Panc1 (cell line): Measurements from ENCODE around the gene TOE1. TPM values are rescaled to one million over a fixed set of nuclear protein-coding genes. Genes with fewer than 3 reads are reported as not detected.

Source experiments
- ATAC-seq: fragments of 200-7000 bp; cut with Tn5 transposase; 2 replicates; pipeline ENCODE4 v1.9.1; 2020; ENCODE audit warnings: mild to moderate bottlenecking, moderate library complexity
- BruUV-seq: library from RNA; stranded (reverse); fragments of 400-500 nt; replicated peaks from 2 replicates; lab custom pipeline; 2021; lab: Mats Ljungman, UMichigan
- CTCF ChIA-PET: fragments of 300-600 bp; sonication (Branson Sonifier 250); formaldehyde crosslinking; loops from one replicate; lab custom pipeline; 2022; ENCODE audit warnings: antibody characterized with exemption; lab: Charles Lee
- POLR2A ChIA-PET: fragments of 300-600 bp; sonication (Branson Sonifier 250); formaldehyde crosslinking; loops from one replicate; lab custom pipeline; 2022; ENCODE audit warnings: antibody characterized with exemption; lab: Charles Lee
- DNase-seq: peaks from one replicate; pipeline ENCODE4 v3.0.0-alpha.2; 2010; ENCODE audit warnings: low read depth, low spot score
- H3K27ac ChIP-seq: 2 replicates; pipeline ENCODE4 v1.5.1; 2011; ENCODE audit warnings: mild to moderate bottlenecking, low read length, inconsistent platforms
- H3K27me3 ChIP-seq: fragments of 200-500 bp; sonication (Bioruptor generic); 2 replicates; pipeline ENCODE4 v1.6.0; 2014; ENCODE audit warnings: low read length, inconsistent platforms; ENCODE audit not compliant: control insufficient read depth, insufficient read depth
- H3K36me3 ChIP-seq: fragments of 200-500 bp; sonication (Bioruptor generic); 2 replicates; pipeline ENCODE4 v1.5.1; 2014; ENCODE audit warnings: inconsistent platforms, mild to moderate bottlenecking, low read length, moderate library complexity; ENCODE audit not compliant: control insufficient read depth, insufficient read depth
- H3K4me1 ChIP-seq: 2 replicates; pipeline ENCODE4 v1.5.1; 2011; ENCODE audit warnings: inconsistent platforms, mild to moderate bottlenecking, low read length, moderate library complexity; ENCODE audit not compliant: control insufficient read depth, insufficient read depth
- H3K4me3 ChIP-seq, 2 experiments: 2 replicates each; pipeline ENCODE4 v1.5.1; 2011 to 2012; ENCODE audit warnings: low read depth in 2 of 2, low read length in 2 of 2, mild to moderate bottlenecking in 2 of 2, inconsistent platforms in 1 of 2, moderate library complexity in 1 of 2
- H3K9me3 ChIP-seq: fragments of 200-500 bp; sonication (Bioruptor generic); 2 replicates; pipeline ENCODE4 v1.5.1; 2014; ENCODE audit warnings: low read depth, mild to moderate bottlenecking, inconsistent platforms, low read length, moderate library complexity; ENCODE audit not compliant: control insufficient read depth, insufficient read depth
- POLR2AphosphoS5 ChIP-seq: IDR thresholded peaks from 2 replicates; pipeline ENCODE4 v1.6.1; 2012; ENCODE audit warnings: mild to moderate bottlenecking, low read depth, low read length, moderate library complexity
- SIN3A ChIP-seq: IDR thresholded peaks from 2 replicates; pipeline ENCODE4 v1.6.1; 2012; ENCODE audit warnings: low read depth, mild to moderate bottlenecking, low read length, moderate library complexity, borderline replicate concordance; ENCODE audit not compliant: insufficient read depth
- TCF7L2 ChIP-seq: IDR thresholded peaks from 2 replicates; pipeline ENCODE4 v1.6.1; 2011; ENCODE audit warnings: mild to moderate bottlenecking, low read depth, low read length, inconsistent platforms
- in situ Hi-C: cut with HindIII; loops from 2 replicates; pipeline ENCODE4 v1.10.0; 2016; ENCODE audit warnings: low sequenced_read_pairs, low pct_unique_long_range_greater_than_20kb
- intact Hi-C: fragments of 100-400 bp; cut with micrococcal nuclease; formaldehyde crosslinking; loops from one replicate; pipeline ENCODE4 v1.10.0; 2022; ENCODE audit not compliant: unreplicated experiment
- total RNA-seq: library from RNA; stranded (reverse); gene quantifications from one replicate; pipeline ENCODE4 v1.2.1, GENCODE V29; 2021; ENCODE audit not compliant: unreplicated experiment
- TF ChIP-seq, protein P1 (sequence below), 2 experiments: IDR thresholded peaks; 2 replicates each; pipeline ENCODE4 v1.6.1; 2011 to 2012; ENCODE audit warnings: low read depth in 2 of 2, control low read depth in 1 of 2, low read length in 1 of 2, mild to moderate bottlenecking in 1 of 2, moderate library complexity in 1 of 2; ENCODE audit not compliant: insufficient read depth in 1 of 2
- TF ChIP-seq, protein P2 (sequence below): fragments of 450-650 bp; IDR thresholded peaks from 2 replicates; pipeline ENCODE4 v1.5.1; 2017; ENCODE audit warnings: mild to moderate bottlenecking

TOE1 gene
- total RNA-seq, 1 experiment from 2014 or later = 14.3 TPM

DNA sequence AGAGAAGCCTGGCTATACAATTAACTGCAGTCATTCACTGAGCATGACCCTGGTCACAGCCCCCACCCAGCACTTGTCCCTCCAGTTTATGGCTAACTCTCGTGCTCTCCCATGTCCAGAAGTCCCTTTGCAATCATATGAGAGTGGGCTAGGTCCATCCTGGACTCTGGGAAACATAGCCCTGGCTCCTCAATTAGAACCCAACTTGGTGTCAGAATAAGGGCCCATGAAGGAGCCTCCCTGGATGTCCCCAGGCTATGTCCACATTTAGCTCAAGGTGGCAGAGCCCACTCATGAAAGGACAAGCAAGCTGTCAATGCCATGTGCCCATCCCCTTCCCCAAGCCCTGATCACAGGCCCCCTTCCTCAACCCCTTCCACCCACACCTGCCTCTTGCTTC, 40.7 kb upstream of the TOE1 start:
- no peak for DNase-seq
- H3K4me1 ChIP-seq = peaks cover 1% of the 10 kb centered on the region; the same call in 1 of the 2 replicates
- H3K36me3 ChIP-seq = no peaks in the 10 kb centered on the region
- no peaks in the 10 kb centered on the region for H3K9me3 ChIP-seq
- no peak overlapping the region for H3K4me3 ChIP-seq
- no peak for ATAC-seq
- in situ Hi-C loops (no loop called here), intact Hi-C loops (loop anchor here (10.0 kb wide), 1 partner anchor 94 kb away; the partner anchor contains the start of gene ZSWIM5)
- no peak overlapping the region for H3K27ac ChIP-seq
- H3K27me3 ChIP-seq = no peaks in the 10 kb centered on the region
- BruUV-seq = no TSS peak
- POLR2A ChIA-PET = no interaction called here
- CTCF ChIA-PET = interaction anchor here (1.6 kb wide), 1 partner anchor 281 kb away, joined by 8 read pairs; no protein-coding TSS in a partner anchor
- TF ChIP-seq TCF7L2 (no peak), SIN3A (no peak), POLR2AphosphoS5 (no peak)
- TF ChIP-seq, protein P1, sequence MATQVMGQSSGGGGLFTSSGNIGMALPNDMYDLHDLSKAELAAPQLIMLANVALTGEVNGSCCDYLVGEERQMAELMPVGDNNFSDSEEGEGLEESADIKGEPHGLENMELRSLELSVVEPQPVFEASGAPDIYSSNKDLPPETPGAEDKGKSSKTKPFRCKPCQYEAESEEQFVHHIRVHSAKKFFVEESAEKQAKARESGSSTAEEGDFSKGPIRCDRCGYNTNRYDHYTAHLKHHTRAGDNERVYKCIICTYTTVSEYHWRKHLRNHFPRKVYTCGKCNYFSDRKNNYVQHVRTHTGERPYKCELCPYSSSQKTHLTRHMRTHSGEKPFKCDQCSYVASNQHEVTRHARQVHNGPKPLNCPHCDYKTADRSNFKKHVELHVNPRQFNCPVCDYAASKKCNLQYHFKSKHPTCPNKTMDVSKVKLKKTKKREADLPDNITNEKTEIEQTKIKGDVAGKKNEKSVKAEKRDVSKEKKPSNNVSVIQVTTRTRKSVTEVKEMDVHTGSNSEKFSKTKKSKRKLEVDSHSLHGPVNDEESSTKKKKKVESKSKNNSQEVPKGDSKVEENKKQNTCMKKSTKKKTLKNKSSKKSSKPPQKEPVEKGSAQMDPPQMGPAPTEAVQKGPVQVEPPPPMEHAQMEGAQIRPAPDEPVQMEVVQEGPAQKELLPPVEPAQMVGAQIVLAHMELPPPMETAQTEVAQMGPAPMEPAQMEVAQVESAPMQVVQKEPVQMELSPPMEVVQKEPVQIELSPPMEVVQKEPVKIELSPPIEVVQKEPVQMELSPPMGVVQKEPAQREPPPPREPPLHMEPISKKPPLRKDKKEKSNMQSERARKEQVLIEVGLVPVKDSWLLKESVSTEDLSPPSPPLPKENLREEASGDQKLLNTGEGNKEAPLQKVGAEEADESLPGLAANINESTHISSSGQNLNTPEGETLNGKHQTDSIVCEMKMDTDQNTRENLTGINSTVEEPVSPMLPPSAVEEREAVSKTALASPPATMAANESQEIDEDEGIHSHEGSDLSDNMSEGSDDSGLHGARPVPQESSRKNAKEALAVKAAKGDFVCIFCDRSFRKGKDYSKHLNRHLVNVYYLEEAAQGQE (IDR thresholded peaks at IDR 0.05; ENCODE audit: insufficient read depth in 1 of 2, low read depth in 2 of 2, low read length in 1 of 2) = no peak
- TF ChIP-seq, protein P2, sequence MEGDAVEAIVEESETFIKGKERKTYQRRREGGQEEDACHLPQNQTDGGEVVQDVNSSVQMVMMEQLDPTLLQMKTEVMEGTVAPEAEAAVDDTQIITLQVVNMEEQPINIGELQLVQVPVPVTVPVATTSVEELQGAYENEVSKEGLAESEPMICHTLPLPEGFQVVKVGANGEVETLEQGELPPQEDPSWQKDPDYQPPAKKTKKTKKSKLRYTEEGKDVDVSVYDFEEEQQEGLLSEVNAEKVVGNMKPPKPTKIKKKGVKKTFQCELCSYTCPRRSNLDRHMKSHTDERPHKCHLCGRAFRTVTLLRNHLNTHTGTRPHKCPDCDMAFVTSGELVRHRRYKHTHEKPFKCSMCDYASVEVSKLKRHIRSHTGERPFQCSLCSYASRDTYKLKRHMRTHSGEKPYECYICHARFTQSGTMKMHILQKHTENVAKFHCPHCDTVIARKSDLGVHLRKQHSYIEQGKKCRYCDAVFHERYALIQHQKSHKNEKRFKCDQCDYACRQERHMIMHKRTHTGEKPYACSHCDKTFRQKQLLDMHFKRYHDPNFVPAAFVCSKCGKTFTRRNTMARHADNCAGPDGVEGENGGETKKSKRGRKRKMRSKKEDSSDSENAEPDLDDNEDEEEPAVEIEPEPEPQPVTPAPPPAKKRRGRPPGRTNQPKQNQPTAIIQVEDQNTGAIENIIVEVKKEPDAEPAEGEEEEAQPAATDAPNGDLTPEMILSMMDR = no peak

DNA sequence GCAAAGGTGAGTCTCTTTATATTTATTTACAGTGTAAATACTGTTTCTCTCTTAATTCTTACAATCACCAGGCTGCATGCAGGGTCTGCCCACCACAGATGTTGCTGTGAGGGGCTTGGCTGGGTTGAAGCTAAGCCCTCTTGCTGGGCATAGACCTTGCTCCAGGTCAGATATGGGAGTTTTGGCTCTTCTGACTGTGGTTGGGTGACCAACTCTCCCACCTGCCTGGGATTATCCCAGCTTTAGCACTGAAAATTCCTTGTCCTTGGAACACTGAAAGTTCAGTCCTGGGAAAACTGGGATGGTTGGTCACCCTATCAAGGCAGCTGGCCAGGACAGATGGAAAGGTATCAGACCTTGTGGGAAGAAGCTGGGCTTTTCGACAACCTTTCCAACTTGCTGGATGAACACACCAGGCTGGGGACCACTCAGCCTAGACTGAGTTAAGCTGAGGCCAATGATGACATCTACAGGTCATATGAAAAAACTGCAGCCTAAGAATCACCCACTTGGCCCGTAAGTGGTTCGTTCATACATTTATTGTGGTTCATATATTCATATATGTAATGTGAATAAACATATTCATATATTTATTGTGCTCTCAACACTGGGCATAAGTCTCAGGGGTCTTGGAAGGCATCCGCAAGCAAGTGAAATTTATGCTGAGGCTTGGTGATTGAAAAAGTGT, 39.8 kb upstream of the TOE1 start:
- intact Hi-C loops (loop anchor here (1.0 to 10.0 kb wide), 3 partner anchors 95 to 465 kb away; partner anchors contain the start of genes UROD and ZSWIM5), in situ Hi-C loops (no loop called here)
- BruUV-seq = no TSS peak
- Histone ChIP-seq H3K36me3 (no peaks in the 10 kb centered on the region), H3K4me3 (no peak overlapping the region), H3K27me3 (no peaks in the 10 kb centered on the region), H3K4me1 (peaks cover 8% of the 10 kb centered on the region), H3K9me3 (no peaks in the 10 kb centered on the region), H3K27ac (no peak overlapping the region)
- TF ChIP-seq POLR2AphosphoS5 (no peak), TCF7L2 (no peak), SIN3A (no peak)
- TF ChIP-seq, protein P1 (IDR thresholded peaks at IDR 0.05; ENCODE audit: insufficient read depth in 1 of 2, low read depth in 2 of 2, low read length in 1 of 2) = no peak
- TF ChIP-seq, protein P2 = peak; percentile 86
- peak; percentile 39; the same call in 1 of the 2 replicates for ATAC-seq
- POLR2A ChIA-PET = no interaction called here
- peak; percentile 65 for DNase-seq
- CTCF ChIA-PET = interaction anchor here (0.5 to 1.6 kb wide), 3 partner anchors 269 to 286 kb away, joined by 8 to 9 read pairs (median 9); no protein-coding TSS in a partner anchor
